ENCODE results near the gene DHRSX.

The DHRSX gene

DNA sequence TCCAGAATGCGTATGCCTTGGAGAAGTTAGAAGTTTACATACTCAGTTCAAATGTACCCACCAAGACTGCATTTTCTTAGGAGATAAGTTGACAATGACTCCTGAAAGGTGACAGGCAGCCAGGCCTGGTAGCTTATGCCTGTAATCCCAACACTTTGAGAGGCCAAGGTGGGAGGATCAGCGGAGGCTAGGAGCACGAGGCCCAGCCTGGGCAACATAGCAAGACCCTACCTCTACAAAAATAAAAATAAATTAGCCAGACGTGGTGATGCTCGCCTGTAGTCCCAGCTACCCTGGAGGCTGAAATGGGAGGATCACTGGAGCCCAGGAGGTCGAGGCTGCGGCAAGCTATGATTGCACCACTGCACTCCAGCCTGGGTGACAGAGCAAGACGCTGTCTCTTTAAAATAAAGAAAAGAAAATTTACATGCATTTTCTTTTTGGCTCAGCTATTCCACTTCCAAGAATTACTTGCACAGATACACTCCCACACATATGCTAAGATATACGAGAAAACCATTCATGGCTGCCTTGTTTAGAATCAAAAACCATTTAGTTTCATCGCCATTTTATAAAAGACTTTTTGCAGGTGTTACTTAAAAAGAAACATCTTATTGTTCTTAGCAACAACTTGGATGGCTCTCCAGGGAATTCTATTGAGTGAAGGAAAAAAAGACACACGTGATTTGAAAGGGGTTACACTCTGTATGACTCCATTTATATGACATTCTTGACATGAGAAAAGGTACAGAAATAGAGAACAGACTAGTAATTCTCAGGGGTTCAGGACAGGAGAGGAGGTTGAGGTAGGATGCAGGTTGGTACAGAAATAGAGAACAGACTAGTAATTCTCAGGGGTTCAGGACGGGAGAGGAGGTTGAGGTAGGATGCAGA, 66.3 kb downstream of the DHRSX start:
- H2AK5ac ChIP-seq (ENCODE audit: low read length): no peak overlapping the region
- H3K27ac ChIP-seq (ENCODE audit: low read depth, low read length): no peak overlapping the region
- H4K5ac ChIP-seq (ENCODE audit: low read length): no peak overlapping the region
- H3K9ac ChIP-seq (ENCODE audit: low read length): no peak overlapping the region
- H2BK15ac ChIP-seq (replicated peaks; ENCODE audit: low read depth): no peak overlapping the region
- no peaks in the 10 kb centered on the region for H3K79me2 ChIP-seq (ENCODE audit: control insufficient read depth, insufficient read depth, low read length)
- H3K4me2 ChIP-seq (ENCODE audit: low read length): no peak overlapping the region
- H3K4me3 ChIP-seq (ENCODE audit: low read length): no peak overlapping the region
- H2BK120ac ChIP-seq (ENCODE audit: low read depth, low read length): no peak overlapping the region
- no peak overlapping the region for H3K56ac ChIP-seq (ENCODE audit: low read length)
- no peak for DNase-seq
- no CpG with 5 or more reads among the region's 12 CpGs for WGBS (ENCODE audit: extremely low coverage, insufficient coverage, low lambda C conversion rate)
- no peaks in the 10 kb centered on the region for H3K36me3 ChIP-seq (ENCODE audit: control insufficient read depth, insufficient read depth, low read length)
- no peak overlapping the region for H3K4ac ChIP-seq (ENCODE audit: low read depth, low read length)
- H3K79me1 ChIP-seq (ENCODE audit: low read length): no peaks in the 10 kb centered on the region
- H3K23ac ChIP-seq (ENCODE audit: low read length): no peak overlapping the region
- no peak overlapping the region for H3K18ac ChIP-seq (ENCODE audit: low read length)
- no peak overlapping the region for H2BK5ac ChIP-seq (ENCODE audit: low read length)
- no peaks in the 10 kb centered on the region for H3K27me3 ChIP-seq (ENCODE audit: insufficient read depth, low read length, poor library complexity)
- no peak overlapping the region for H4K8ac ChIP-seq (ENCODE audit: low read depth, low read length)
- no peaks in the 10 kb centered on the region for H3K4me1 ChIP-seq (ENCODE audit: control insufficient read depth, low read depth, low read length)

DNA sequence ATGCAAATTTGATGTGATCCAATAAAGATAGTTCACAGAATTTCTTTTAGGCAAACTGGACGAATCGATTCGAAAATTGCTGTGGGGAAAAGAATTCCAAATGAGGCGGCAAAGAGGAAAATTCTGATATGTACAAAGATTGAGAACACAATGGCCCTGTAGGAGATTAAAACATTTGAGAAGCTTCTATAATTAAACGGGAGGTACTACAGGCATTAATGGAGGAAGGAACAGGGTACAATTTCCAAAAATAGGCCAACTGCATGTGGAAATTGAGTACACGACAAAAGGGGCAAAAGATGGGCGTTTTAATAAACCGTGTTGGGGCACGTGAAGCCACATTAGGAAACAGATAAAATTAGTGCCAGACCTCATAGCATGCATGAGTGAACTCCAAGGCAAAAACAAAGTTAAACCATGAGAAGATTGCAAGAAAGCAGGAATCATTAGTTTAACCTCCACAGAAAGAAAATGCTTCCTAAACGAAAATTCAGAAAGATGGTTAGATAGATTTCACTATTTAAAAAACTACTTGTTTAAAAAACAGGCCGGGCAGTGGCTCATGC, 68.4 kb downstream of the DHRSX start:
- no peaks in the 10 kb centered on the region for H3K36me3 ChIP-seq (ENCODE audit: control insufficient read depth, insufficient read depth, low read length)
- no peak for DNase-seq

DNA sequence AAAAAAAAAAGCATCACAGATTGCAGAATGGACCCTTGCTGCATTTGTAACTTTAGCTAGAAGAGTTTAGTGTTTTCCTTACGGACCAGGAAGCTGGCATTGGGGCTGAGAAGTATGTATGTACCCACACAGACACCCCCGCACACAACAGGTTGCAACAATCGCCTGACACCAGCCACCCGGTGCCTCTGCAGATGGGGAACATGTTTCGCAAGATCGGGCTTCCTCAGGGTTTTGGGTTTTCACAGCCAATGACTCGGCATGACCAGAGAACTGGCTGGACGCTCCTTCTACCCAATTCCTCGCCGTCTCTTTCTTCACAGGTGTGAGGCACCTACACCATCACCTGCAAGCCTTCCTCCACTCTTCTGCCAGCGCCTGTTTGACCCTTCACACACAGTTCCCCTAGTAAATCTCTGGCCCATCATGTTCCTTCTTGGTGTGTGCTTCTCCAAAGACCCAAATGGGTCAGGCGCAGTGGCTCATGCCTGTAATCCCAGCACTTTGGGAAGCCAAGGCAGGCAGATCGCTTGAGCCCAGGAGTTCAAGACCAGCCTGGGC, 70.4 kb downstream of the DHRSX start:
- Histone ChIP-seq H3K4me2 (ENCODE audit: low read length) (no peak overlapping the region), H3K79me2 (ENCODE audit: control insufficient read depth, insufficient read depth, low read length) (no peaks in the 10 kb centered on the region), H3K4me1 (ENCODE audit: control insufficient read depth, low read depth, low read length) (no peaks in the 10 kb centered on the region), H2AK5ac (ENCODE audit: low read length) (no peak overlapping the region), H3K4me3 (ENCODE audit: low read length) (no peak overlapping the region), H3K27ac (ENCODE audit: low read depth, low read length) (no peak overlapping the region), H3K4ac (ENCODE audit: low read depth, low read length) (no peak overlapping the region), H2BK5ac (ENCODE audit: low read length) (no peak overlapping the region), H2BK15ac (replicated peaks; ENCODE audit: low read depth) (no peak overlapping the region), H3K9ac (ENCODE audit: low read length) (no peak overlapping the region), H3K79me1 (ENCODE audit: low read length) (peaks cover 3% of the 10 kb centered on the region), H3K18ac (ENCODE audit: low read length) (no peak overlapping the region), H4K8ac (ENCODE audit: low read depth, low read length) (no peak overlapping the region), H4K5ac (ENCODE audit: low read length) (no peak overlapping the region), H2BK120ac (ENCODE audit: low read depth, low read length) (no peak overlapping the region), H3K56ac (ENCODE audit: low read length) (no peak overlapping the region), H3K36me3 (ENCODE audit: control insufficient read depth, insufficient read depth, low read length) (no peaks in the 10 kb centered on the region), H3K23ac (ENCODE audit: low read length) (no peak overlapping the region), H3K27me3 (ENCODE audit: insufficient read depth, low read length, poor library complexity) (no peaks in the 10 kb centered on the region)
- DNase-seq: no peak
- WGBS (ENCODE audit: extremely low coverage, insufficient coverage, low lambda C conversion rate): no CpG with 5 or more reads among the region's 13 CpGs

More for the DNA sequence above, 68.4 kb downstream of the DHRSX start:
- H3K4me1 ChIP-seq (ENCODE audit: control insufficient read depth, low read depth, low read length): no peaks in the 10 kb centered on the region
- H3K56ac ChIP-seq (ENCODE audit: low read length): no peak overlapping the region
- H3K18ac ChIP-seq (ENCODE audit: low read length): no peak overlapping the region
- no peaks in the 10 kb centered on the region for H3K79me2 ChIP-seq (ENCODE audit: control insufficient read depth, insufficient read depth, low read length)
- H3K27me3 ChIP-seq (ENCODE audit: insufficient read depth, low read length, poor library complexity): no peaks in the 10 kb centered on the region
- H3K79me1 ChIP-seq (ENCODE audit: low read length): peaks cover 3% of the 10 kb centered on the region
- H3K23ac ChIP-seq (ENCODE audit: low read length): no peak overlapping the region
- WGBS (ENCODE audit: extremely low coverage, insufficient coverage, low lambda C conversion rate): no CpG with 5 or more reads among the region's 11 CpGs
- no peak overlapping the region for H3K27ac ChIP-seq (ENCODE audit: low read depth, low read length)
- H4K5ac ChIP-seq (ENCODE audit: low read length): no peak overlapping the region
- H2BK5ac ChIP-seq (ENCODE audit: low read length): no peak overlapping the region
- no peak overlapping the region for H3K4me2 ChIP-seq (ENCODE audit: low read length)
- no peak overlapping the region for H2BK15ac ChIP-seq (replicated peaks; ENCODE audit: low read depth)
- H3K9ac ChIP-seq (ENCODE audit: low read length): no peak overlapping the region
- H4K8ac ChIP-seq (ENCODE audit: low read depth, low read length): no peak overlapping the region
- no peak overlapping the region for H3K4me3 ChIP-seq (ENCODE audit: low read length)
- H3K4ac ChIP-seq (ENCODE audit: low read depth, low read length): no peak overlapping the region
- no peak overlapping the region for H2AK5ac ChIP-seq (ENCODE audit: low read length)
- no peak overlapping the region for H2BK120ac ChIP-seq (ENCODE audit: low read depth, low read length)

DNA sequence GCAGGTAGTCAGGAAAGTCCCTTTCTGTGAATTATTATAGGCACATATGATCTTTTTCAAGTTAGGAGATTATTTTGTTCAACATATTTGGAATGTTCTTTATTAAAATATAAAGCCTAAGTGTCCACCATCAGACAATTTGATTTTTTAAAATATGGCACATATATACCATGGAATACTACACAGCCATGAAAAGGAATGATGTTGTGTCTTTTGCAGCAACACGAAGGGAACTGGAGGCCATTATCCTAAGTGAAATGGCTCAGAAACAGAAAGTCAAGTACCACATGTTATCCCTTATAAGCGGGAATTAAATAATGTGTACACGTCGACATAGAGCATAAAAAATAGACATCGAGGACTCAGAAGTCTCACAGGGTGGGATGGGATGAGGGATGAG, 73.0 kb downstream of the DHRSX start:
- no peak overlapping the region for H3K18ac ChIP-seq (ENCODE audit: low read length)
- no peak overlapping the region for H3K56ac ChIP-seq (ENCODE audit: low read length)
- no peak overlapping the region for H3K9ac ChIP-seq (ENCODE audit: low read length)
- H2AK5ac ChIP-seq (ENCODE audit: low read length): no peak overlapping the region
- H3K4me1 ChIP-seq (ENCODE audit: control insufficient read depth, low read depth, low read length): no peaks in the 10 kb centered on the region
- H3K23ac ChIP-seq (ENCODE audit: low read length): no peak overlapping the region
- H2BK5ac ChIP-seq (ENCODE audit: low read length): no peak overlapping the region
- no peak overlapping the region for H4K5ac ChIP-seq (ENCODE audit: low read length)
- no peak overlapping the region for H3K4me3 ChIP-seq (ENCODE audit: low read length)
- no peak for DNase-seq
- peaks cover 3% of the 10 kb centered on the region for H3K79me1 ChIP-seq (ENCODE audit: low read length)
- no peak overlapping the region for H3K4ac ChIP-seq (ENCODE audit: low read depth, low read length)
- no peak overlapping the region for H2BK120ac ChIP-seq (ENCODE audit: low read depth, low read length)
- H4K8ac ChIP-seq (ENCODE audit: low read depth, low read length): no peak overlapping the region
- no peaks in the 10 kb centered on the region for H3K79me2 ChIP-seq (ENCODE audit: control insufficient read depth, insufficient read depth, low read length)
- WGBS (ENCODE audit: extremely low coverage, insufficient coverage, low lambda C conversion rate): no CpG with 5 or more reads among the region's 5 CpGs
- no peak overlapping the region for H3K4me2 ChIP-seq (ENCODE audit: low read length)
- no peak overlapping the region for H3K27ac ChIP-seq (ENCODE audit: low read depth, low read length)
- H3K36me3 ChIP-seq (ENCODE audit: control insufficient read depth, insufficient read depth, low read length): no peaks in the 10 kb centered on the region
- no peak overlapping the region for H2BK15ac ChIP-seq (replicated peaks; ENCODE audit: low read depth)
- H3K27me3 ChIP-seq (ENCODE audit: insufficient read depth, low read length, poor library complexity): no peaks in the 10 kb centered on the region

DNA sequence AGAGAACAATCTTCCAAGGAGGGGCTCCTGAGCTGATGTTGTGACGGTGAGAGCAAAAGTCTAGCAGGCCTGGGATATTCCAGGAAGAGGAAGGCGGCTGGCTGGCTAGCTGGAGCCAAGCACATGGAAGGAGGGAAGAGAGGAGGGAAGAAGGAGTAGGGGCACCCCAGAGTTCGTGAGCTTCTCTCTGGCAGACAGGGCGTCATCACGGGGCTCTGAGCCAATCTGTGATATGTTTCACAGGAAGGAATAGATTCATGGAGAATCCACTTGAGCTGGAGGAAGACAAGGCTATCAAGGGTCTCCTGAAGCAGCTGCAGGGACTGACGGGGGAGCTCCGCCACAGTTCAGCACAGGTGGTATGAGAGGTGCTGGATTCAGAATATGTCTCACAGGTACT, 73.6 kb downstream of the DHRSX start:
- no peaks in the 10 kb centered on the region for H3K36me3 ChIP-seq (ENCODE audit: control insufficient read depth, insufficient read depth, low read length)
- no peak overlapping the region for H3K4ac ChIP-seq (ENCODE audit: low read depth, low read length)
- no CpG with 5 or more reads among the region's 7 CpGs for WGBS (ENCODE audit: extremely low coverage, insufficient coverage, low lambda C conversion rate)
- no peak overlapping the region for H2BK15ac ChIP-seq (replicated peaks; ENCODE audit: low read depth)
- H3K23ac ChIP-seq (ENCODE audit: low read length): no peak overlapping the region
- no peak overlapping the region for H4K5ac ChIP-seq (ENCODE audit: low read length)
- H2AK5ac ChIP-seq (ENCODE audit: low read length): no peak overlapping the region
- no peaks in the 10 kb centered on the region for H3K4me1 ChIP-seq (ENCODE audit: control insufficient read depth, low read depth, low read length)
- H2BK120ac ChIP-seq (ENCODE audit: low read depth, low read length): no peak overlapping the region
- no peak overlapping the region for H3K27ac ChIP-seq (ENCODE audit: low read depth, low read length)
- no peak overlapping the region for H3K4me3 ChIP-seq (ENCODE audit: low read length)
- H3K18ac ChIP-seq (ENCODE audit: low read length): no peak overlapping the region
- no peak overlapping the region for H2BK5ac ChIP-seq (ENCODE audit: low read length)
- peaks cover 3% of the 10 kb centered on the region for H3K79me1 ChIP-seq (ENCODE audit: low read length)
- H3K9ac ChIP-seq (ENCODE audit: low read length): no peak overlapping the region
- H3K56ac ChIP-seq (ENCODE audit: low read length): no peak overlapping the region
- DNase-seq: no peak
- no peak overlapping the region for H3K4me2 ChIP-seq (ENCODE audit: low read length)
- no peaks in the 10 kb centered on the region for H3K27me3 ChIP-seq (ENCODE audit: insufficient read depth, low read length, poor library complexity)
- H3K79me2 ChIP-seq (ENCODE audit: control insufficient read depth, insufficient read depth, low read length): no peaks in the 10 kb centered on the region
- no peak overlapping the region for H4K8ac ChIP-seq (ENCODE audit: low read depth, low read length)
